ENCODE measurements around the gene PRUNE2.

PRUNE2 gene

GRCh38 chr9:76707510-76707909 is 198.4 kb downstream of the PRUNE2 start:
- TF ChIP-seq CTCF (conservative IDR thresholded peaks at IDR 0.05; ENCODE audit: control insufficient read depth, insufficient read depth, low read depth, low read length) = no peak
- DNase-seq (ENCODE audit: low read depth) = no peak
- H3K4me3 ChIP-seq (ENCODE audit: control insufficient read depth, low read depth, low read length) = no peak overlapping the region

GRCh38 chr9:76704593-76705204 is 201.2 kb downstream of the PRUNE2 start:
- DNase-seq (ENCODE audit: low read depth) = peak; percentile 94
- H3K4me3 ChIP-seq (ENCODE audit: control insufficient read depth, low read depth, low read length) = no peak overlapping the region
- TF ChIP-seq CTCF (conservative IDR thresholded peaks at IDR 0.05; ENCODE audit: control insufficient read depth, insufficient read depth, low read depth, low read length) = peak; percentile 65

- no peak overlapping the region for H3K4me3 ChIP-seq (ENCODE audit: control insufficient read depth, low read depth, low read length)
- DNase-seq (ENCODE audit: low read depth) = no peak
- TF ChIP-seq CTCF (conservative IDR thresholded peaks at IDR 0.05; ENCODE audit: control insufficient read depth, insufficient read depth, low read depth, low read length) = no peak
Measured at GRCh38 chr9:76703270-76703669, 202.6 kb downstream of the PRUNE2 start.

GRCh38 chr9:76701441-76702039 is 204.4 kb downstream of the PRUNE2 start:
- H3K4me3 ChIP-seq (ENCODE audit: control insufficient read depth, low read depth, low read length) = no peak overlapping the region
- DNase-seq (ENCODE audit: low read depth) = peak; percentile 46
- TF ChIP-seq CTCF (conservative IDR thresholded peaks at IDR 0.05; ENCODE audit: control insufficient read depth, insufficient read depth, low read depth, low read length) = no peak

GRCh38 chr9:76700916-76701315 is 205.0 kb downstream of the PRUNE2 start:
- H3K4me3 ChIP-seq (ENCODE audit: control insufficient read depth, low read depth, low read length) = no peak overlapping the region
- no peak for DNase-seq (ENCODE audit: low read depth)
- no peak for TF ChIP-seq CTCF (conservative IDR thresholded peaks at IDR 0.05; ENCODE audit: control insufficient read depth, insufficient read depth, low read depth, low read length)

GRCh38 chr9:76699971-76700370 is 205.9 kb downstream of the PRUNE2 start:
- peak; percentile 12 for TF ChIP-seq CTCF (conservative IDR thresholded peaks at IDR 0.05; ENCODE audit: control insufficient read depth, insufficient read depth, low read depth, low read length)
- peak; percentile 77 for DNase-seq (ENCODE audit: low read depth)

More at GRCh38 chr9:76699971-76700370, 205.9 kb downstream of the PRUNE2 start:
- H3K4me3 ChIP-seq (ENCODE audit: control insufficient read depth, low read depth, low read length) = no peak overlapping the region

Data from fibroblast of mammary gland (primary cell).